ENCODE results near the gene NR0B2. TPM values are rescaled to one million over a fixed set of nuclear protein-coding genes. Genes with fewer than 3 reads are reported as not detected.

The NR0B2 gene
- total and polyA plus RNA-seq, 2 of the 13 experiments (the other 11 are each of a cell fraction or from before 2014, with no cell fraction given) = 72.5 to 133 TPM

- TF ChIP-seq ZBTB49 (CRISPR knock-in tag; IDR thresholded peaks at IDR 0.05; ENCODE audit: borderline replicate concordance) = 0 out of 2 replicates have a peak, but pooled peaks have one; percentile 29
- TF ChIP-seq XRCC5 (optimal IDR thresholded peaks at IDR 0.05; ENCODE audit: low read length) = no peak
- TF ChIP-seq ZNF678 (CRISPR knock-in tag; IDR thresholded peaks at IDR 0.05) = no peak
- TF ChIP-seq ZSCAN22 (CRISPR knock-in tag; IDR thresholded peaks at IDR 0.05) = no peak
- TF ChIP-seq TFAP4 (IDR thresholded peaks at IDR 0.05; ENCODE audit: borderline replicate concordance, low read depth) = no peak
- TF ChIP-seq ATF3 (CRISPR knock-in tag; IDR thresholded peaks at IDR 0.05) = no peak
- peak; percentile 86 for TF ChIP-seq ZNF274 (CRISPR knock-in tag; IDR thresholded peaks at IDR 0.05)
- TF ChIP-seq KAT7 (CRISPR knock-in tag; IDR thresholded peaks at IDR 0.05; ENCODE audit: borderline replicate concordance) = 0 out of 2 replicates have a peak, but pooled peaks have one; percentile 32
- TF ChIP-seq GABPB1 (CRISPR knock-in tag; IDR thresholded peaks at IDR 0.05) = peak; percentile 40; the same call in 1 of the 2 replicates
- no peak for TF ChIP-seq HOXA3 (CRISPR knock-in tag; IDR thresholded peaks at IDR 0.05)
- TF ChIP-seq ZNF784 (CRISPR knock-in tag; IDR thresholded peaks at IDR 0.05; ENCODE audit: borderline replicate concordance) = peak; percentile 89; the same call in 1 of the 2 replicates
- TF ChIP-seq POLR2AphosphoS2 (IDR thresholded peaks at IDR 0.05; ENCODE audit: low read depth, low read length) = peak; percentile 63; the same call in 1 of the 2 replicates
- TF ChIP-seq MBNL3 (CRISPR knock-in tag; conservative IDR thresholded peaks at IDR 0.05) = no peak
- TF ChIP-seq HMG20A (CRISPR knock-in tag; IDR thresholded peaks at IDR 0.05; ENCODE audit: borderline replicate concordance) = no peak
- TF ChIP-seq ZNF501 (CRISPR knock-in tag; IDR thresholded peaks at IDR 0.05) = no peak; the same call in 1 of the 2 replicates
- TF ChIP-seq ZGPAT (CRISPR knock-in tag; IDR thresholded peaks at IDR 0.05) = peak; percentile 31; the same call in 1 of the 2 replicates
- no peak for TF ChIP-seq CEBPB (IDR thresholded peaks at IDR 0.05; ENCODE audit: borderline replicate concordance, low read depth, low read length)
- no peak for TF ChIP-seq ZNF17 (CRISPR knock-in tag; IDR thresholded peaks at IDR 0.05)
- TF ChIP-seq NR2F2 (IDR thresholded peaks at IDR 0.05; ENCODE audit: borderline replicate concordance, low read depth) = no peak
- TF ChIP-seq ARNT2 (CRISPR knock-in tag; IDR thresholded peaks at IDR 0.05; ENCODE audit: low read depth) = no peak
- TF ChIP-seq RBFOX2 (IDR thresholded peaks at IDR 0.05; ENCODE audit: low read depth, low read length) = peak; percentile 92
- TF ChIP-seq BORCS8-MEF2B (CRISPR knock-in tag; IDR thresholded peaks at IDR 0.05) = no peak
- TF ChIP-seq ZNF296 (CRISPR knock-in tag; conservative IDR thresholded peaks at IDR 0.05) = peak; percentile 24; the same call in 1 of the 2 replicates
- no peak for TF ChIP-seq ARNTL (CRISPR knock-in tag; IDR thresholded peaks at IDR 0.05)
- TF ChIP-seq EED (CRISPR knock-in tag; IDR thresholded peaks at IDR 0.05) = no peak
These were observed 2.2 kb downstream of the NR0B2 start (continued) for GRCh38 chr1:26911399-26912146.

Measured in HepG2 (cell line).